HG03066 (cell line): ENCODE results near the gene GPD1.
"Not testable (repeated sequence)": the region's sequence is repeated elsewhere in the genome, so short reads cannot be mapped to it uniquely, and the experiment has no call there.

Source experiments
- ATAC-seq: cut with Tn5 transposase; IDR thresholded peaks from one replicate; pipeline ENCODE4 v1.9.1; 2021; ENCODE audit warnings: low read depth; ENCODE audit not compliant: unreplicated experiment

Gene GPD1

DNA sequence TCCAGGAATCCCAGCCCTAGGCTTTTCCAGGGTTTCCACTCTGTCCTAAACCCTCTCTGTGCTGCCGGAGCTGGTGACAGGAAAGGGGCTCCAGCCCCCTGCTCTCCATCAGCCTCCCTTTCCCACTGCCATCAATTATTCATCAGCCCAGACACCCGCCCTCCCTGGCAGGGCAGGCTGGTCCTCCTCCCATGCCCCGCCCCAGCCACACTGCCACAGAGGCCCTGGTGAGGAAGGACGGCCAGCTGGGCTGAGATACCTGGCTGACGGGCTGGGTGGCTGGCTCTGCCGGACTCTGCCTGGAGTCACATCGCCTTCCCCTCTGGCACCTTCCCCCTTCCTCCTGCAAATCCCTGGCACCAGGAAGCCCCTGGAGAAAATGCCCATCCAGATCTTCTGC lies 30.6 kb upstream of the GPD1 start:
- ATAC-seq = no peak

DNA sequence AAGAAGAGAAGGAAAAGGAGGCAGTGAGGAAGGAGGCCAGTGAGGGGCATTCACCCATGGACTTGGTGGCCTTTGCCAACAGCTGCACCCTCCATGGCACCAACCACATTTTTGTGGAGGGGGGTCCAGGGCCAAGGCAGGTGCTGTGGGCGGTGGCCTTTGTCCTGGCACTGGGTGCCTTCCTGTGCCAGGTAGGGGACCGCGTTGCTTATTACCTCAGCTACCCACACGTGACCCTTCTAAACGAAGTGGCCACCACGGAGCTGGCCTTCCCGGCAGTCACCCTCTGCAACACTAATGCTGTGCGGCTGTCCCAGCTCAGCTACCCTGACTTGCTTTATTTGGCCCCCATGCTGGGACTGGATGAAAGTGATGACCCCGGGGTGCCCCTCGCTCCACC lies 30.1 kb upstream of the GPD1 start:
- ATAC-seq = no peak

DNA sequence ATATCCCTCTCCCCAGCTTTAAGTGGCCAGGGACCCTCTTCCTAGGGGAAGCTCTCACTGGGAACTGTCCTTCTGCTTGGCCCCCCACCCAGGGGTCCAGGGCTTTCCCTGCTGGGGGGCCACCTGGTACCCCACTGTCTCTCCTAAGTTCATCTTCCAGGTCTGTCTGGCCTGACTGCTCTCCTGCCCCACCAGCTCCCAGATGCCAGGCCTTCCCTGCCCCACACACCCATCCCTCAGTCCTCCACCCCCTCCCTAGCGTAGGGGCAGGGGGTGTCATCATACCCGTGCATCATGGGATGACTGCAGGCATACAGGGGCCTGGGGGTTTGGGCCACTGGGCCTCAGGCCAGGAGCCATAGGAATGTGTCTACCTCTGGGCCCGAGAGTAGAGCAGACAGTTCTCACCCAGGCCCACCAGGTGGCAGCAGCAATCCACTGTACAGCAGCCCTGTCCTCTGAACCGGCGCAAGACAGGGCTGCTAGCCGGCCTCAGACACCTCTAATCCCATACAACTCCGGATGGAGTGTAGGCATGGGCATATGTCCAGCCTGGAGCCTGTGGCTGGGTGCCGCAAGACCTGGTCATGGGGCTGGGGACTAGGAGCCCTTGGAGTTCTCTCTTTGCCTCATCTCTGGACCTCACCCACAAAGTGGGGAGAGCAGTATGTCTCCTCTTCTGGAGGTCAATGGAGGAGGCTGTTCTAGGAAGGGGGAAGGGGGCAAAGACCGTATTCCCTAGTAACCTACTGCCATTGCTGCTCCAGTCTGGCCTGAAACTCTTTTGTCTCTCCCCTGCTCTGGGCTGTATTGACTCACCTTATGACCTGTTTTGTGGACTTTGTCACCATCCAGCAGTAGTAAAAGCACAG lies 28.6 kb upstream of the GPD1 start:
- peak; percentile 75 for ATAC-seq

DNA sequence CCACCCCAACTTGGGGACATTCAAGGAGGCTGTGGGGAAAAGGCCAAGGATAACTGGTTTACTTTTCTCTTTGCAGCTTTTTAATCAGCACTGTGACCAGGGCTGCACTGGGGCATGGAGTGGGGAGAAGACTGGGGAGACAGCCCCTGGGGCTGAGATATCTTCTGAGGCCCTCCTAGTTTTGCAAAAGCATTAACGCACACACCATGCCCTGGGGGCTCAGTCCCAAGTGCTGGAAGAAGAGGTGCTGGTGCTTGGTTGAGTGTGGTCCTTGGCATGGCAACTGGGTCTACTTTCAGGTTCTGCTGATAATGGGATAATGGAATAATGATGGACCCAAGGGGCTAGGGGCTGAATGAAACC lies 28.0 kb upstream of the GPD1 start:
- no peak for ATAC-seq

DNA sequence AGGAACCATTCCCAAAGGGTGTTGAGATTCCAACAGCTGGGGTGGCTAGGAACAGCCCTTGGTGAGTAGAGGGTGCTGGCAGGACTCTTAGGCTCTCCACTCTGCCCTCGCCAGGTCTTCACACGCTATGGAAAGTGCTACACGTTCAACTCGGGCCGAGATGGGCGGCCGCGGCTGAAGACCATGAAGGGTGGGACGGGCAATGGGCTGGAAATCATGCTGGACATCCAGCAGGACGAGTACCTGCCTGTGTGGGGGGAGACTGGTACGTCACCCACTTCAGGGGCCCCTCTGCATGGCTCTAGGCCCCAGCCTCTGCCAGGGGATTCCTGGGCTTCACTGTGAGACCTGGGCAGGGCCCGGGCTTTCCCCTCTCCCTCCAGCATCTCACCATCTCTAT lies 26.7 kb upstream of the GPD1 start:
- no peak for ATAC-seq

DNA sequence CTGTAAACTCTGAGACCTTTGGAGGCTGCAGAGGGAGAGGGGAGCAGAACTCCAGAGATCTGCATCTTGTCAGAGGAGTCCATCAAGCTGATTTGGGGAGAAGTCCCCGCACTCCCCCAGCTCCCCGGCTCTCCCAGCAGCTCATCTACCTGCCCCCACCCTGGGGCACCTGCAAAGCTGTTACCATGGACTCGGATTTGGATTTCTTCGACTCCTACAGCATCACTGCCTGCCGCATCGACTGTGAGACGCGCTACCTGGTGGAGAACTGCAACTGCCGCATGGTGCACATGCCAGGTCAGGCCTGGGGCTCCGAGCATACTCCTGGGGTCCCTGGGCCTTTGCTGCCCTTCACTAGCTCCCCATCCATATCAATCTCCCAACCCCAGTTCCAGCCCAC lies 25.5 kb upstream of the GPD1 start:
- no peak for ATAC-seq

DNA sequence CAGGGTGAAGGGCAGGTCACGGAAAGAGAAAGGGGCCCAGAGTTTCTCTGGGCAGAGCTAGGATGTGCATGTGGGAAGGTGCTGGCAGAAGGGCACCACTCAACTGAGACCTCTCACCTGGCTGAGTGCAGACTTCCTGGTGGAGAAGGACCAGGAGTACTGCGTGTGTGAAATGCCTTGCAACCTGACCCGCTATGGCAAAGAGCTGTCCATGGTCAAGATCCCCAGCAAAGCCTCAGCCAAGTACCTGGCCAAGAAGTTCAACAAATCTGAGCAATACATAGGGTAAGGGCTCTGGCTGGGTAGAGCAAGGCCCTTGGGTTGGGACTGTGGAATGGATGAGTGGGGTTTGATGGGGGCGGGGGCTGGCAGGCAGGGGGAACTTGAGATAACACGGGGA lies 24.0 kb upstream of the GPD1 start:
- no peak for ATAC-seq

DNA sequence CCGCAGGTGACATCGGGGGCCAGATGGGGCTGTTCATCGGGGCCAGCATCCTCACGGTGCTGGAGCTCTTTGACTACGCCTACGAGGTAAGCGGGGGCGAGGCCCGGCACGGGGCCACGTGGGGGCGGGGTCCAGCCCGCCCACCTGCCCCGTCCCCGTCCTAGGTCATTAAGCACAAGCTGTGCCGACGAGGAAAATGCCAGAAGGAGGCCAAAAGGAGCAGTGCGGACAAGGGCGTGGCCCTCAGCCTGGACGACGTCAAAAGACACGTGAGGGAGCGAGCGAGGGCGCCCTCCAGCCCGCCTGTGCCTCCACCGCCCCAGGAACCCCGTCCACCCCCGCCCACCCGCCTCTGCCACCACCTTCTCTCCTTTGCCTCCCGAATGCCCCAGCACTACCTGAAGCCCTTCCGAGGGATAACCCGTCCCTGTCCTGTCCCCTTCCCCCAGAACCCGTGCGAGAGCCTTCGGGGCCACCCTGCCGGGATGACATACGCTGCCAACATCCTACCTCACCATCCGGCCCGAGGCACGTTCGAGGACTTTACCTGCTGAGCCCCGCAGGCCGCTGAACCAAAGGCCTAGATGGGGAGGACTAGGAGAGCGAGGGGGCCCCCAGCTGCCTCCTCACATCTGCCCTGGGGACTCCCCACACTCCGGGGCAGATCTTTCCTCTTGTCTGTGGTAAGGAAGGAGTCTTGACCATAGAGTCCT lies 22.6 kb upstream of the GPD1 start:
- ATAC-seq = no peak

DNA sequence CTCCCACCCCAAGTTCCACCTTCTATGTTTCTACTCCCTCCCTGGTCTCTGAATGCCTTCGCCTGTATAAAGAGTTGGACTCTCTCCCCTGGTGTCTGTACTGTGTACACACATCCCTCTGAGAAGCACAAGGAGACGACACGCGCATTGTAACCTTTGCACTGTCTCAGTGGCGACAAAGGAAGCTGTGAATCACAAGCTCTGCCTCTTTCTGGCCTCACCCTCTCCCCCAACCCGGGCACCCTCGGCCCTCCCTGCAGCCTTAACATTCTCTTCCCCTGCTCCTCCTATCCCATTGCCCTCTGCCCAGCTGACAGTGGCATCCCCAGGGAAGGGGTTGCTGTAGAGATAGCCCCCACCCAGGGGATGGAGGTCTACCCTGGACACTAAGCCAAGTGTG lies 21.2 kb upstream of the GPD1 start:
- ATAC-seq = no peak

DNA sequence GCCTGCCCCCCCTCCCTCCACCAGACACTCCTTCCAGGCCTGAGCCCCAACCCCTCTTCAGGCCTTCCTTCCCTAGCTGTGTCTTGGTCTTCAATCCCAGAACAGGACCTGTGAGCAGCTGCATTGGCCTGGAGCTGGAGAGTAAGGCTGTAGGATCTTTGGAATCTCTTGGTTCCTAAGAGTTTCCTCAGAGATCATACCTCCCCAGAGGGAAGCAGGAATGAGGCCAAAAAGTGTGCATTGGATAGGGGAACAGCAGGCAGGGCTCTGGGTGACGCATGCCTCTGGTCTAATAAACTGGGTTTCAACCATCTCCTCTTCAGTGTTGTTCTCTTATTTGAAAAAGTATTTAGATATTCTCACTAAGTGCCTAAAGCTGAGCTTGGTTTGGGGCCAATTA lies 20.5 kb upstream of the GPD1 start:
- no peak for ATAC-seq

DNA sequence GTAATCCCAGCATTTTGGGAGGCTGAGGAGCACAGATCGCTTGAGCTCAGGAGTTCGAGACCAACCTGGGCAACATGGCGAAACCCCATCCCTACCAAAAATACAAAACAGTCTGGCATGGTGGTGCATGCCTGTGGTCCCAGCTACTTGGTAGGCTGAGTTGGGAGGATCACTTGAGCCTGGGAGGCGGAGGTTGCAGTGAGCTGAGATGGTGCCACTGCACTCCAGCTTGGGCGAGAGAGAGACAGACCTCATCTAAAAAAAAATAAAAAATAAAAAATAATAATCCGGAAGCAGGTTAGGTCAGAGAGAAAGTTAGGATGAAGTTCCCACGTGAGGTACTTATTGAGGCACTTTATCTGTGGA lies 19.4 kb upstream of the GPD1 start:
- not testable (repeated sequence) for ATAC-seq

DNA sequence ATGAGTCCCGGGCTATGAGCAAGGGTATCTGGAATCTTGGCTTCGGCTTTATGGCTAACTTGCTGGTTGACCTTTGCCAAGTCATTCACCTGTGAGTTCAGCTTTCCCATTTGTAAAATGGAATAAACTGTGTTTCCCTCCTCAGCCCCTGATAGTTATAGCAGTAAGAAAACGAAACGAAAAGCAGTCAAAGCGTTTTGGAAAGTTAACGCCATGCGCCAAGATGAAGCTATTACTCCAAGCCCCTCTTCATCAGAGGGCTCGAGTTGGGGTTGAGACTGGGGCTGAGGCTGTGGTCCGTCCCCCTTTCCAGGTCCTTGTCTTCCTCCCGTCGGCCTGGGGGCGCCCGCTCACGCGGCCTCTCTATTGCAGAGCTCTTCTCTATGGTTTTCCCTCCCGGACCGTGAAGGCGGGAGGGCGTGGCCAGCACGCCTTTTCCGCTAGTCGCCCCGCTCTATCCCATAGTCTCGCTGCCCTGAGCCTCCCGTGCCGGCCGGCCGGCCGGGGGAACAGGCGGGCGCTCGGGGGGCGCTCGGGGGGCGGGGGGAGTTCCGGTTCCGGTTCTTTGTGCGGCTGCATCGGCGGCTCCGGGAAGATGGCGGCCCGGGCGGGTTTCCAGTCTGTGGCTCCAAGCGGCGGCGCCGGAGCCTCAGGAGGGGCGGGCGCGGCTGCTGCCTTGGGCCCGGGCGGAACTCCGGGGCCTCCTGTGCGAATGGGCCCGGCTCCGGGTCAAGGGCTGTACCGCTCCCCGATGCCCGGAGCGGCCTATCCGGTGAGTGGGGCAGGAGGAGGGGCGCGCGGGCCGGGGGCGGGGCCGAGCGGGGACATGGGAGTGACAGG lies 18.8 kb upstream of the GPD1 start, which contains the start of gene SMARCD1:
TSS of gene SMARCD1 (plus strand) at position 568 of the 840 bp plus-strand sequence. CDS start at position 596, 28 bp downstream.
- ATAC-seq = peak; percentile 77

DNA sequence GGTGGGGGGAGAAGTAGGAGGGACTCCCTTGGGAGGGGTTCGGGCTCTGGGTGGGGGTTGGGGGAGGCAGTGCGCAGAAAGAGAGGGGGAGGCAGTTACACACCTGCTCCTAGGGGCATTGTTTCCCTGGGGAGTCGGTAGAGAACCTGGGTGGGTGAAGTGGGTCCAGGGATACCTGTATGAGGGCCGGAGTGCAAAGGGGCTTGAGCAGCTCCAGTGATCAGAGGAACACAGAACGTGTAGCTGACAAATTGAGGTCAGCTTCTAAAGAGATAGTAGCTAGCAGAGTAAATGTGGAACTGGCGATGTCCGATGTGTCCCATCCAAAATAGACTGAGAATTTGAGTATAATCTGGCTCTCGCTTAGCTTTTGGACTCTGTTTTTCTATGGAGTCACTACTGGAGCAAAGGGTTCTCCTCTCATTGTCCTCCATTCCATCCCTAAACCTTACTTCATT lies 18.2 kb upstream of the GPD1 start:
- ATAC-seq = peak; percentile 3

DNA sequence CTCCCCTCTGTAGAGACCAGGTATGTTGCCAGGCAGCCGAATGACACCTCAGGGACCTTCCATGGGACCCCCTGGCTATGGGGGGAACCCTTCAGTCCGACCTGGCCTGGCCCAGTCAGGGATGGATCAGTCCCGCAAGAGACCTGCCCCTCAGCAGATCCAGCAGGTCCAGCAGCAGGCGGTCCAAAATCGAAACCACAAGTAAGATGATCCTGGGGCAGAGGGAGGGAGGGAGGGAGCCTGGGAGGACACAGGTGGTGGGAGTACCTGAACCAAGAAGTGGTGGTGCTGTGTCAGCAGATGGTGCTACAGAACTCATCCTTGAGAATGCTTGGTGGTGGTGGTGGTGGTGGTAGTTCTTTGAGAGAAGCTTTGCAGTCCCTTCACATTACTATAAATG lies 17.7 kb upstream of the GPD1 start:
- no peak for ATAC-seq

DNA sequence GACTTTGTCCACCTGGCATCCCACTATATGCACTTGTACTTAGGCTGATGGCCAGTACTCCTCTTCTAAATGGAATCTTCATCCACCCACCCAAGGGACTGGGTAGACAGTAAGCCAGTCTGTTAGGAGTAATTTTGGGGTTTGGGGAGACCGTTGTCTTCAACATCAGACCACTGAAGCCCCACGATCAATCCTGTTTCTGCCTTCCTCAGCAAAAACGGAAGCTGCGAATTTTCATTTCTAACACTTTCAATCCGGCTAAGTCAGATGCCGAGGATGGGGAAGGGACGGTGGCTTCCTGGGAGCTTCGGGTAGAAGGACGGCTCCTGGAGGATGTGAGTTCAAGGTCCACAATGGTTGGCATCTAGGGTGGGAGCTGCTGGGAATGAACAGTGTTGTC lies 16.7 kb upstream of the GPD1 start:
- no peak for ATAC-seq

DNA sequence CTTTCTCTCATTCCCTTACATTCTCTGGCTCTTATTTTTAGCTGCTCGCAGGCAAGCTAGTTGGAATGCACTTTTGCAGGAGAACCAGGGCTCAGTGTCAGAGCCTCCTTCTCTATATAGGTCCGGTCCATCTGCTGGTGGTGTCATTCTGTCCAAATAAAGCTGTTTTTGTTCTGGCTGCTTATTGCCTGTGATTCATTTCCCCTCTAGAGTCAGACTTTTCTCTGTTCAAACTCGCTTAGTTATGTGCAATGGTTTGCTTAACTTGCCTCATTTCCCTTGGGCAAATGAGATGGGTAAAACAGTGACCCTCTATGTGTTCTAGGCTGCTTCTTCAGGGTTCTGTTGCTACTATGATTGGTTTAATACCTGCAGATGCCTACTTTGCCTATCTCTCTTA lies 15.8 kb upstream of the GPD1 start:
- no peak for ATAC-seq

DNA sequence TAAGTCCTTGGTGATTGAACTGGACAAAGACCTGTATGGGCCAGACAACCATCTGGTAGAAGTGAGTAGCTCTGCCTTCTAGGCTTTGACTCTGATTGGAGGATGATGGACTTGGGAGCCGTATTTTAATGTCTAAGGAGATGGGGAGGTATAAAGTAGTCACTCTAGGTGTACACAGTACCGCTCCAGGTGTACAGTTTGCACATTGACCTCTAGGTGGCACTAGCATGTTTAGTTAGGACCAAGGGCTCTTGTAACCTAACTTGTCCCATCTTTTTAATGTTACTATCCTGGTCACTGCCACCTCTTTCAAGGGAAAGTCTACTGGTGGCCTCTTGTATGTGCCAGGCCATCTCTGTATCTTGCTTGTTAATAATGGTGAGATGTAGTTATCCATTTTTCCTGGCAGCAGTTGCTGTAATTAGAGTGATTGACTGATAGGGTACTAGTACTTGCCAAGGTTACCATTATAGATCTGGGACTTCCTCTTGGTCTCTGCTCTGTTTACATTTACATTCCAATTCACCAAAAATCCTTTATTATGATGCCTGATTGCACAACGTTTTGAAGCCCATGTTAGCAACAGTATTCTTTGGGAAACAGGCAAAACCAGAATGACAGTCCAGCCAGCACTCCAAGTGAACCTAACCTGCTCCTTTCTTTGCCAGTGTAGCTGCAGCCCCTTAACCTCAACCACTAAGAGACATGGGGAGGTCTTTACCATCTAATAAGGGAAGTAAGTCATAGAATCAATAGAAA lies 15.1 kb upstream of the GPD1 start:
- no peak for ATAC-seq

DNA sequence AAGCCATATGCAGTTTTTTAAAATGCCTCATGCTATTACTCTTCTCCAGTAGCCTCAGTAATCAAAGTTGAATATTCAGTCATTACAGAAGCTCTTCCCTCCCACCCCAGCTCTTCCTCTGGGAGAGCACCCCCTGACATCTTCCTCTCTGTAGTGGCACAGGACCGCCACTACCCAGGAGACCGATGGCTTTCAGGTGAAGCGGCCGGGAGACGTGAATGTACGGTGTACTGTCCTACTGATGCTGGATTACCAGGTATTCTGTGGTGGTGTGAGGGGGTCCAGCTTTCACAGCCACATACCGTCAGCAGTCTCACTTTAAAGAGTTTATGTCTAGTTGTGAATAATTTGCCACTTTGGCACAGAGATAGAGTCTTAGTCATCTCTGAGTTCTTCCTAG lies 14.1 kb upstream of the GPD1 start:
- ATAC-seq = no peak

DNA sequence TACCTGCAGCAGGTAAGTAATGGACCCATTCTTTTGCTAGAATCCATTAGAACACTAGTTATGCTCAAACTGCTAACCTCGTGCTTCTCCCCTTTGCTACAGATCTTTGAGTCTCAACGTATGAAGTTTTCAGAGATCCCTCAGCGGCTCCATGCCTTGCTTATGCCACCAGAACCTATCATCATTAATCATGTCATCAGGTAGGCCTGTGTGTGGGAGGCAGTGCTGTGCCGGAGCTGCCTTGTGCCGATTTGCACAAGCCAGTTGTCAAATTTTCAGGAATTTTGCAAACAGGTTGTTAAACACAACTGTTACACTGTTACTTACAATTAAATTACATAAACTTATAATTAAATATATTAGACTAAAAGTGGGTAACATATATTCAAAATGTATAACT lies 13.4 kb upstream of the GPD1 start:
- no peak for ATAC-seq

DNA sequence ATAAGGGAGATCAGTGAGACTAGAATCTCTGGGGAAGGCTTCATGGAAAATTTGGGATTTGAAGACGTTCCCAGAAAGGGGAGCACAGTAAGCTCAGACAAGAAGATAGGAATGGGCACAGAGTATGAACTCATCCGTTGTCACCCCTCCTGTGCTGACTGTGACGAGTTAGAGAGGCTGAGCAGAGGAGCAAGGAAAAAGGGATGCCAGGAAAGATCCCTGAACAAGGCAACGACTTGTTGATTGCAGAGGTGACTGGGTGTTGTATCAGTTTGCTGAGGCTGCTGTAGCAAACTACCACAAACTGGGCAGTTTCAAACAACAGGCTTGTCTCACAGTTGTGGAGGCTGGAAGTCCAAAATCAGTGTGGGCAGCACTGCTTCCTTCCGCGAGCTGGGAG lies 5.9 kb upstream of the GPD1 start:
- ATAC-seq = no peak
